HEK293T (cell line): ENCODE results near the gene CABP4.

Experiments used
- CTCF ChIA-PET: fragments of 350-600 bp; formaldehyde crosslinking; extraction: SDS; loops from one replicate; lab custom pipeline; 2021; ENCODE audit warnings: antibody characterized with exemption, inconsistent platforms; lab: Yijun Ruan, JAX
- POLR2A ChIA-PET: fragments of 350-600 bp; formaldehyde crosslinking; extraction: SDS; loops from one replicate; lab custom pipeline; 2020; ENCODE audit warnings: antibody characterized with exemption, inconsistent platforms; lab: Yijun Ruan, JAX
- DNase-seq: peaks from one replicate; pipeline ENCODE4 v3.0.0; 2012; ENCODE audit warnings: mixed read lengths; ENCODE audit errors: extremely low spot score
- ARNT ChIP-seq: fragments of 450-650 bp; IDR thresholded peaks from 2 replicates; pipeline ENCODE4 v1.6.1; 2017; ENCODE audit warnings: mild to moderate bottlenecking
- BHLHE40 ChIP-seq: fragments of 450-650 bp; IDR thresholded peaks from 2 replicates; pipeline ENCODE4 v1.6.1; 2016; ENCODE audit warnings: mild to moderate bottlenecking, moderate library complexity, borderline replicate concordance
- CTBP1 ChIP-seq: fragments of 450-650 bp; IDR thresholded peaks from 2 replicates; pipeline ENCODE4 v1.6.1; 2016; ENCODE audit warnings: borderline replicate concordance
- ELF4 ChIP-seq: fragments of 450-650 bp; IDR thresholded peaks from 2 replicates; pipeline ENCODE4 v1.6.1; 2017; ENCODE audit warnings: antibody characterized with exemption
- FOXA1 ChIP-seq: fragments of 450-650 bp; IDR thresholded peaks from 2 replicates; pipeline ENCODE4 v1.6.1; 2016; ENCODE audit warnings: mild to moderate bottlenecking
- FOXK2 ChIP-seq: fragments of 450-650 bp; IDR thresholded peaks from 2 replicates; pipeline ENCODE4 v1.6.1; 2016; ENCODE audit warnings: mild to moderate bottlenecking
- FOXM1 ChIP-seq: fragments of 450-650 bp; IDR thresholded peaks from 2 replicates; pipeline ENCODE4 v1.6.1; 2017; ENCODE audit warnings: mild to moderate bottlenecking, borderline replicate concordance
- HDGF ChIP-seq: fragments of 450-650 bp; IDR thresholded peaks from 2 replicates; pipeline ENCODE4 v1.6.1; 2017; ENCODE audit warnings: antibody characterized with exemption, borderline replicate concordance
- L3MBTL2 ChIP-seq: fragments of 450-650 bp; conservative IDR thresholded peaks from 2 replicates; pipeline ENCODE4 v1.6.1; 2016; ENCODE audit warnings: mild to moderate bottlenecking
- LEF1 ChIP-seq: fragments of 450-650 bp; IDR thresholded peaks from 2 replicates; pipeline ENCODE4 v1.6.1; 2017; ENCODE audit warnings: mild to moderate bottlenecking, borderline replicate concordance
- NFRKB ChIP-seq: fragments of 450-650 bp; IDR thresholded peaks from 2 replicates; pipeline ENCODE4 v1.6.1; 2016; ENCODE audit warnings: mild to moderate bottlenecking, moderate library complexity
- PKNOX1 ChIP-seq: fragments of 450-650 bp; IDR thresholded peaks from 2 replicates; pipeline ENCODE4 v1.6.1; 2016
- SP1 ChIP-seq: fragments of 450-650 bp; IDR thresholded peaks from 2 replicates; pipeline ENCODE4 v1.6.1; 2017
- SUZ12 ChIP-seq: fragments of 450-650 bp; IDR thresholded peaks from 2 replicates; pipeline ENCODE4 v1.6.1; 2016; ENCODE audit warnings: mild to moderate bottlenecking
- TARDBP ChIP-seq: fragments of 450-650 bp; IDR thresholded peaks from 2 replicates; pipeline ENCODE4 v1.6.1; 2016
- ZNF384 ChIP-seq: fragments of 450-650 bp; IDR thresholded peaks from 2 replicates; pipeline ENCODE4 v1.6.1; 2016

The CABP4 gene

GRCh38 chr11:67466367-67466766, 11.2 kb downstream of the CABP4 start:
- ChIA-PET CTCF (no interaction called here), POLR2A (interaction anchor here (2.1 to 3.2 kb wide), 3 partner anchors 37 to 65 kb away, joined by 7 to 14 read pairs (median 13); partner anchors contain the start of genes PPP1CA and RPS6KB2)
- no peak for TF ChIP-seq L3MBTL2
- no peak for TF ChIP-seq ELF4
- no peak for TF ChIP-seq BHLHE40
- TF ChIP-seq TARDBP: no peak
- TF ChIP-seq NFRKB: no peak
- TF ChIP-seq SP1: no peak
- no peak for TF ChIP-seq FOXK2
- TF ChIP-seq ARNT: no peak
- no peak for TF ChIP-seq PKNOX1
- TF ChIP-seq LEF1: no peak
- TF ChIP-seq FOXA1: no peak
- no peak for TF ChIP-seq CTBP1
- TF ChIP-seq HDGF: no peak
- no peak for TF ChIP-seq ZNF384
- no peak for TF ChIP-seq SUZ12
- DNase-seq: no peak

GRCh38 chr11:67466962-67467771, 12.0 kb downstream of the CABP4 start:
- no peak for DNase-seq
- TF ChIP-seq FOXK2 (no peak), HDGF (no peak), PKNOX1 (no peak), SUZ12 (no peak), TARDBP (no peak), L3MBTL2 (no peak), NFRKB (no peak), LEF1 (no peak), ARNT (no peak), FOXA1 (no peak), BHLHE40 (no peak)
- ChIA-PET POLR2A (interaction anchor here (0.6 to 3.5 kb wide), 14 partner anchors 11 to 75 kb away, joined by 3 to 34 read pairs (median 4); partner anchors contain the start of genes AIP, CABP4, PPP1CA and PTPRCAP), CTCF (no interaction called here)

- CTCF ChIA-PET: interaction anchor here (0.6 to 1.3 kb wide), 2 partner anchors 61 to 296 kb away, joined by 3 to 5 read pairs; no protein-coding TSS in a partner anchor
These were observed 12.9 kb downstream of the CABP4 start for GRCh38 chr11:67468056-67468455.

GRCh38 chr11:67468456-67468758, 13.3 kb downstream of the CABP4 start:
- ChIA-PET POLR2A (interaction anchor here (0.9 to 3.5 kb wide), 15 partner anchors 12 to 83 kb away, joined by 3 to 34 read pairs (median 5); partner anchors contain the start of genes AIP, CABP4, PITPNM1 and PPP1CA), CTCF (interaction anchor here (0.6 to 1.3 kb wide), 3 partner anchors 10 to 296 kb away, joined by 3 to 9 read pairs (median 5); no protein-coding TSS in a partner anchor)
- TF ChIP-seq TARDBP (no peak), ZNF384 (no peak), L3MBTL2 (no peak), BHLHE40 (no peak), FOXK2 (no peak), SUZ12 (no peak), LEF1 (no peak), CTBP1 (no peak), ELF4 (no peak), FOXA1 (no peak), NFRKB (no peak), SP1 (no peak), FOXM1 (no peak), HDGF (no peak), PKNOX1 (no peak)
- no peak for DNase-seq

More at GRCh38 chr11:67468056-67468455, 12.9 kb downstream of the CABP4 start:
- POLR2A ChIA-PET: interaction anchor here (0.9 to 3.5 kb wide), 17 partner anchors 12 to 82 kb away, joined by 3 to 34 read pairs (median 4); partner anchors contain the start of genes AIP, CABP4, PITPNM1 and PPP1CA
- DNase-seq: no peak
- TF ChIP-seq FOXK2: no peak
- no peak for TF ChIP-seq BHLHE40
- no peak for TF ChIP-seq SP1
- TF ChIP-seq HDGF: no peak
- no peak for TF ChIP-seq PKNOX1
- TF ChIP-seq ZNF384: no peak
- TF ChIP-seq CTBP1: no peak
- TF ChIP-seq FOXM1: no peak
- no peak for TF ChIP-seq SUZ12
- TF ChIP-seq LEF1: no peak
- no peak for TF ChIP-seq TARDBP
- no peak for TF ChIP-seq FOXA1
- no peak for TF ChIP-seq NFRKB
- TF ChIP-seq L3MBTL2: no peak
- TF ChIP-seq ELF4: no peak
- no peak for TF ChIP-seq ARNT
